ENCODE data around the gene RGL3.
"Not testable (repeated sequence)": the region's sequence is repeated elsewhere in the genome, so short reads cannot be mapped to it uniquely, and the experiment has no call there.

Gene RGL3

DNA sequence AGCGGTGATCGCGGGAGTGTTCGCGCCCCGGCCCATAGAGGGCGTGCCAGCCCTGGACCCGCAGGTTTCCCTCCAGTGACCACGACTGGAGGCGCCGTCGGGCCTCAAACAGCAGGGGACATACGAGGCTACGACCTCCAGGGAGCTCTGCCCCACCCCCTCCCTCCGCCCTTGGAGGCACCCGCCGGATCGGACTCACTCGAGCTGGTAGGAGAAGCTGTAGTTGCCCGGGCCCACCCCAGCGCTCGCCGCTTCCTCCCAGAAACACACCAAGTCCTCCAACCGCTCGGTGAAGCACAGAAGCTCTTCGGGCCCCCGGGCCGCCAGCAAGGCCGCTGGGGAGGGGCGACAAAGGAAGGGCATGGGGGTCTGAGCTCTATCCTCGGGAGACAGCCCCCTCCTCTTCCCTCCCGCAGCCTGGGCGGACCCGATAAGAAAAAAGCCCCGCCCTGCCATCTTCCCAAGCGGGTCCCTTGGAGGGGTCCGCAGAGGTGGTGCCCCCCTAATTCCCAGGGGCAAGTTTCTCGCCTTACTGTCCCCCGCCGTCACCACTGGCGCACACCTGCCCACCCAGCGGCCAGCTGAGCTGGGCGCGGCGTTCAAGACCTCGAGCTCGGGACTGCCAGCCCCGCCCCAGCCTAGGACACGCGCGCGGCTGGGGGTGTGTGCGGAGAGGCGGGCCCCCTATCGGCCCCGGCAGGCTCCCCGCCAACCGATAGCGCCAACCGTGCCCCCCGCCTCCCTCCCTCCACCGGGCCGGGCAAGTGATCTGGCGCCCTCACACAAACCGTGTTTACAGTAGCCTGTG is 36.0 kb downstream of the RGL3 start:
- DNase-seq (ENCODE audit: low read depth) = no peak

DNA sequence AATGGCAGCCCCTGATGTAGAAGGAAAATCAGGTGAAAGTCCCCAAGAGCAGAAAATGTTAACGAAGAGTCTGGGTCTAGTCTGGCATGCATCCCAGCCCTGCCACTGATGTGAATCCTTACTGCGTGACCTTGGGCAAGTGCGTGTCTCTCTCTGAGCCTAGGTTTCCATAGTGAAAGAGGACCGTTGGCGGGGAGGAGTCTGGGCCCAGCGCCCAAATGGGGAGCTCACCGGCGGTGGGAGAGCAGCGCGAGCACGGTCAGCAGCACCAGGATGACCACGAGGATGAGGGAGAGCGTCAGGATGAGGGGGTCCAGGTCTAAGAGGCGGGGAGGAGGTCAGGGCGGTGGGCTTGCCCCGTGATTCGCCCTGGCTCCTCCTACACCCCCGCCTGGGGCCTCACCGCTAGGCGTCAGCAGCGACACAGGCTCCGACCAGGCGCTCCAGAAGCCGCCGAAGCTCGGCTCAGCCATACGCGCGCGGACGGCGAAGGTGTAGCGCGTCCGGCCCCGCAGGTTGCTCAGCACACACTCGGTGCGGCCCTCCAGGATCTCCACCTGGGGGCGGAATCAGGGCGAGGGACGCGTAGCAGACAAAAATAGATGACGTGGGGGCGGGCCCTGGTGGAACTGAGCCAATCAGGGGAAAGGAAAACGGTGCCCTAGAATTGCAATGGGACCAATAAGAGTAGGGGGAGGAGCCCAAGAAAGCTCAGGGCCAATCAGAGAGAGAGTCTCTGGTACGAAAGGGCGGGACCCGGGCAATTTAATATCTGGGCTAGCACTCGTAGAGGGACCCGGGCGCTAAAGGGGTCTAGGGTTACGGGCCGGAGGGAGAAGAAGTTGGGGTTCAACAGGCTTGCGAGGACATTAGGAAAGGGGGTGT is 38.2 kb downstream of the RGL3 start:
- peak; percentile 73 for DNase-seq (ENCODE audit: low read depth)

DNA sequence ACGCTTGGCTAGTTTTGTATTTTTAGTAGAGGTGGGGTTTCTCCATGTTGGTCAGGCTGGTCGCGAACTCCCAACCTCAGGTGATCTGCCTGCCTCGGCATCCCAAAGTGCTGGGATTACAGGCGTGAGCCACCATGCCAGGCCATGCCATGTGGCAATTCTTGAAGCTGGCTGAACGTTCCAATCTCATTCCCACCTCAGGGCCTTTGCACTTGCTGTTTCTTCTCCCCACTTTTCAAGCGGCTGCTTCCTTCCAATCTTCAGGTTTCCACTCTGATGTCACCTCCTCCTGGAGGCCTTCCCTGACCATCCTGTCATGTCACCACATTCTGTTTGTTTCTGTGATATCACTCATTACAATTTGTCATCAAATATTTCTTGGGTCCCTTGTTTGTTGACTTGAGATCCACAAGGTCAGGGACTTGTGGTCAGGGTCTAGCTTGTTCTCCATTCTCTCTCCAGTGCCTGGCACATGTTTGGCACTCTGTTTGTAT is 39.2 kb downstream of the RGL3 start:
- no peak for DNase-seq (ENCODE audit: low read depth)

- DNase-seq (ENCODE audit: low read depth) = not testable (repeated sequence)
These were observed 39.8 kb downstream of the RGL3 start for GRCh38 chr19:11379269-11379845.

DNA sequence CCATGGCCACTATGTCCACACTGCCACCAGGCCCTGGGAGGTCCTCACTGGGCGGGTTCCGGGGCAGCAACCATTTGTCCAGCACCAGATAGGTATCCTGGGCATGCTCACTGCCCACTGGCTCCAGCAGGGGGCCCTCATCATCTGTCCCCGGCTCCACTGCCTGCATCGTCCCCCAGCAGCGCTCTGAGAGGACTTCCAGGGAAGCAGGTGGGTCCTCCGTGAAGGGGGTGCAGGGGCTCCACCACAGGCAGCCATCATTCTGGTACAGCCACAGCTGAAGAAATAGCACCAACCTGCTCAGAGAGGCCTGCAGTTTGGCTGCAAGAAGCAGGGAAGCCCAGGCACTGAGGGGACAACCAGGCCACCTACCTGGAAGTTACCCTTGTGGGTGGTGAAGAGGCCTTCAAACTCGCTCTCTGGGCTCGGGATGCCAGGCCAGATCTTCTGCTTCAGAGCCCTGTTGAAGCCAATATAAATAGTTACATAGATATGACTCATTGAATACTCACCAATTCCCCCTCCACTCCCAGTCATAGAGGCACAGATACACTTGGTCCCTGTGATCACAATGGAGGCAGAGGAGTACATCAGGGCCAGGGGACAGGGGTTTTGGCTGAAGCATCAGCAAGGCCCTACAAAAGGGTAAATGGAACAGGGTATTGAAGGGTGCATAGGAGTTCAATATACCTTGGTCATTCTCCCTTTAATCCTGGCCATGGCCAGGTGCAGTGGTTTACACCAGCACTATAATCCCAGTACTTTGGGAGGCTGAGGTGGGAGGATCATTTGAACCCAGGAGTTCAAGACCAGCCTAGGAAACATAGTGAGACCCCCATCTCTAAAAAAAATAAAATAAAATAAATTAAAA is 40.6 kb downstream of the RGL3 start:
- no peak for DNase-seq (ENCODE audit: low read depth)

DNA sequence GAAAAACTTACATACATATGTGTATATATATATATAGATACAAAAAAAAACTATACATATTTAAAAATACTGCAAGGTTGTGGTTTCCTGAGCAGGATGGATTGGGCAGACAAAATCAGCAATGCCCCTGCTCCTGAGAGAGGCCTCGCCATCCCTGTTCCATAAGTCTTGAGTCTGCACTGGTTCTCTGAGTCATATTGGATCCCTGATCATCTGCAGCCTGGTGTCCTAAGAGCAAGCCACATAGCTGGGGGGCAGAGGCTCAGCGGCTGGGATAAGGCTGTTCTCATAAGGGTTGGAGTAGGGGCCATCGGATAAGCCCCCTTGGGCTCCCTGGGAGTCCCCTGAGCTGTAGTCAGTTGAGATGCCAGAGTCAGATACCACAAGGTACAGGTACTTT is 41.4 kb downstream of the RGL3 start:
- DNase-seq (ENCODE audit: low read depth) = no peak

GRCh38 chr19:11377237-11377636 is 41.9 kb downstream of the RGL3 start:
- peak; percentile 78 for DNase-seq (ENCODE audit: low read depth)

DNA sequence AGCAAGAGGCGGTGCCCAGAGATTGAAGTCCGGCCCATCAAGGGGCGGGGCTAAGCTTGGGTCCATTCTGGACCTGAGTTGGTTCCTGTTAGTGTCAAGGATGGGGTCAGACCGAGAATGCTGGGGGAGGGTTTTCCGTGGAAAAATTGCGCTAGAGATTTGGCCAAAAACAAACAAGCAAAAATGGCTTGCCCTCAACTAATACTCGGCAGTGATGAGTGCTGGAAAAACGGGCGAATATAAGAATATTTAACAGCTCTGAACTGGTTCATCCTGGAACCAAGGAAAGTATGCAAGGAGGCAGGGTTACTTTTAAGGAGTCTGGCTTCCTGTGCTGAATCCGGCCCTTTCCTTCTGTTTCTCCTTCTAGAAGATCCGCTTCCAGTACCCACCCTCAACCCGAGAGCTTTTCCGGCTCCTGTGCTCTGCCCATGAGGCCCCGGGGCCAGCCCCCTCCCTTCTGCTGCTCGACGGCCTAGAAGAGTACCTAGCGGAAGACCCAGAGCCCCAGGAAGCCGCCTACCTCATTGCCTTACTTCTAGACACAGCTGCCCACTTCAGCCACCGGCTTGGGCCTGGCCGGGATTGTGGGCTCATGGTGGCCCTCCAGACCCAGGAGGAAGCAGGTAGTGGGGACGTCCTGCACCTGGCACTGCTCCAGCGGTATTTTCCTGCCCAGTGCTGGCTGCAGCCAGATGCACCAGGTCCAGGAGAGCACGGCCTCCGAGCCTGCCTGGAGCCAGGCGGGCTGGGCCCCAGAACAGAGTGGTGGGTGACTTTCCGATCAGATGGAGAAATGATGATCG is 43.8 kb downstream of the RGL3 start:
- DNase-seq (ENCODE audit: low read depth) = no peak

GRCh38 chr19:11374433-11375142 is 44.5 kb downstream of the RGL3 start, which contains the start of gene SWSAP1:
SWSAP1 (plus strand) TSS chr19:11374666; CDS start chr19:11374681, 15 bp downstream.
- DNase-seq (ENCODE audit: low read depth) = peak; percentile 97

GRCh38 chr19:11373885-11374432 is 45.2 kb downstream of the RGL3 start:
- DNase-seq (ENCODE audit: low read depth) = no peak

DNA sequence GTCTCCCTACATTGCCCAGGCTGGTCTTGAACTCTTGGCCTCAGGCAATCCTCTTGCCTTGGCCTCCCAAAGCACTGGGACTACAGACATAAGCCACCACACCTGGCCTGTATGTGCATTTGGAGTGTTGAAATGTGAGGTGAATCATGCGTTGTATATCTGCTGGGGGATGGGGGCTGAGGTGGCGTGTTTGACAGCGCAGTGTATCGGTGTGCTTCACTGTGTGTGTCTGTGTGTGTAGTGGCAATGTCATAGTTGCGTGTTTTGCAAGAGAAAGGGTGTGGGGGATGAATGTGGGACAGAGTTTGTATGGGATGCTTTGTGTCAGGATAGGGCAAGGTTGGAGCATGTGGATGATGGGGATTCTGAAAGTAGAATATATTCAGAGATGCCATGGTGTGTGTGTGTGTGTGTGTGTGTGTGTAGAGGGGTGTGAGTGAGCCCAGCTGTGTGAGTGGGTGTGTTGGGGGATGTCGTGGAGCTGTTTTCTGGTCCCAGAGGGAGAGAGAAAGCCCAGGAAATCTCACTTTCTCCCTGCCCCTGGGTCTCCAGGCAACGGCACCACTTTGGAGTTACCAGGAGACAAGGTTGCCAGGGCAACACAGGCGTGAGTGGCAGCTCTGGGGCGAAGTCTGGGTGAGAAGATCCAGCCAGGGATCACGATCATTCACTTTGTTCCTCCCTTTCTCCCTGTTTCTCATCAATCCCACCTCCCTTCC is 45.8 kb downstream of the RGL3 start:
- no peak for DNase-seq (ENCODE audit: low read depth)

GRCh38 chr19:11370744-11371143 is 48.4 kb downstream of the RGL3 start:
- no peak for DNase-seq (ENCODE audit: low read depth)

DNA sequence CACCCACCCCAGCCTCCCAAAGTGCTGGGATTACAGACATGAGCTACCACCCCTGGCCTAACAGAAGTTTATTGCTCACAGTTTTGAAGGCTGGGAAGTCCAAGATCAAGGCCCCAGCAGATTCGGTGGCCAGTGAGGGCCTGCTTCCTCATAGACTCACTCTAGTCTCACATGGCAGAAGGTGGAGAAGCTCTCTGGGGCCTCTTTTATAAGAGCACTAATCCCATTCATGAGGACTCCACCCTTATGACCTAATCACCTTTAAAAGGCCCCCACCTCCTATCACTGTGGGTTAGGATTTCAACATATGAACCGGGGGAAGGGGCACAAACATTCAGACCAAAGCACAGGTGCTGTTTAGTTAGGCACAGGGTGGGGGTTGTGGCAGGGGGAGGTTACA is 51.6 kb downstream of the RGL3 start:
- no peak for DNase-seq (ENCODE audit: low read depth)

DNA sequence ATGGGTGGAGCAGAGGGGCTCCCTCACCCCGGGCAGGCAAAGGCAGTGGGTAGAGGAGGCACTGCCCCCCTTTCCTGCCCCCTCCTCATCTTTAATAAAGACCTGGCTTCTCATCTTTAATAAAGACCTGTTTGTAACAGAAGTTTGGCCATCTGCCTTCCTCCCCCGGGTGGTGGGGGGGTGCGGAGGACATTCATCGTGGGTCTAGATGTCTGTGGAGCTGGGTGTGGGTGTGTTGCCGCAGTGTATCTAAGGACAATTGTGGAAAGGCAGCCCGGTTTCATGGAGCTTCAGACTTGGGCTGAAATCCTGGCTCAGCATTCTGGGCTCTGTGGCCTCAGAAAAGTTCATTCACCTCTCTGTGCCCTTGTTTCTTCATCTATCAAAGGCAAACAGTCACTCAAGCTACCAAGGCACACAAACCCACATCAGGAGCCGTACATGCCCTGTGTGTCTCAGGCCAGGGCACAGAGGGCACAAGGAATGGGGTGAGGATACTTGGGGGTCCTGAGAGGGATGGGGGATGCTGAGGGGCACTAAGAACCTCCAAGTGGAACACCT is 53.5 kb downstream of the RGL3 start:
- no peak for DNase-seq (ENCODE audit: low read depth)

GRCh38 chr19:11364935-11365334 is 54.2 kb downstream of the RGL3 start:
- no peak for DNase-seq (ENCODE audit: low read depth)

- DNase-seq (ENCODE audit: low read depth) = no peak
These were observed 54.7 kb downstream of the RGL3 start for GRCh38 chr19:11364296-11364904.

DNA sequence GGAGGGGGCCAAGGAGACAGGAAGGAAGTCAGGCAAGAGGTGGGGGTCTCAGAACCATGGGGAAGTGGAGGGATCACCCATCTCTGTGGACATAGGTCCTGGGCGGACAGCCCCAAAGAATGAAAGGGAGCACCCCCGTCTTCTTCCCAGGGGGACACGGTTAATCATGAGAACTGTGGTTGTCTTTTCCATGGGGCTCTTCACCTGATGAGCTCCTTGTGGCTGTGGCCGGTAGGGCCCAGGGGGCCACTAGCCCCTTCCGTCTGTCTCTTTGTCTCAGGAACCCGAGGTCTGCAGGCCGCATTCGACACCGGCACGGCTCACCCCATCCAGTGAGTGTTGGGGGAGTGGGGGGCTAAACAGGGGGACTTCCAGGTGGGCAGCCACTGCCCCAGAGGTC is 55.2 kb downstream of the RGL3 start:
- no peak for DNase-seq (ENCODE audit: low read depth)

Data from GM04503 (cell line).